Measurements from ENCODE around the gene MOBP. TPM values are rescaled to one million over a fixed set of nuclear protein-coding genes. Genes with fewer than 3 reads are reported as not detected.

The MOBP gene
- total and polyA plus RNA-seq, 2 of the 4 experiments (the other 2 are of a cell fraction), result not detected

DNA sequence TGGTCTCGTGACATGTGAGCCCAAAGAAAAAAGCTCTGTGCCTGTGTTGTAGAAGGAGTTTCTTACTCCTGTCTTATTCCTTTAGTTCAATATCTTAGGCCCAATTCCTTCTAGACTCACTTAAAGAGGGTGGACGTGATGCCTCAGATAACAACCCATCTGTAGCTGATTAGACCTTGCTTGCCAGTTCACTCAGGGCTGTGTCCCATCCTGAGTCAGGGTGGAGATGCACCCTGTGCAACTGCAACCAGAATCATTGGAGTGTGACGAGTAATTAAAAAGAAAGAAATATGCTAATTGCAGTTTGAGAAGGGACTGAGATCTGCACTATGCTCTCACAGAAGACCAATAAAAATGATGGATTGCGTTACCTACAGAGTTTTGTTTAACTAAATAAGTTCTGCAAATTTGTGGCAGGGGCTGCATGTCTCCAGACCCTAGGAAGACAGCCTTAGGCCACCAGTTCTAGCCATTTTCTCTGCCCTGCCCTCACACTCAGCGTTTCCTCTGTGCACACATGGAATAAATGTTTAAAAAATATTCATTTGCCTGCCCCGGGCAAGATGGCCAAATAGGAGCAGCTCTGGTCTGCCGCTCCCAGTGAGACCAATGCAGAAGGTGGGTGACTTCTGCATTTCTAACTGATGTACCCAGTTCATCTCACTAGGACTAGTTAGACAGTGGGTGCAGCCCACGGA lies 83.0 kb downstream of the MOBP start:
- ATAC-seq (ENCODE audit: low read depth) (no peak), DNase-seq (no peak)
- intact Hi-C loops (cut with micrococcal nuclease) (no loop called here), dilution Hi-C loops (cut with HindIII; ENCODE audit: low sequenced_read_pairs, unreplicated experiment) (no loop called here), in situ Hi-C loops (cut with MboI; ENCODE audit: low sequenced_read_pairs) (no loop called here)
- Histone ChIP-seq H3K9me1 (ENCODE audit: insufficient read depth, low read length) (no peaks in the 10 kb centered on the region), H2BK120ac (ENCODE audit: low read depth, low read length) (no peak overlapping the region), H3K4ac (ENCODE audit: low read depth, low read length) (no peak overlapping the region), H2BK20ac (ENCODE audit: low read depth, low read length) (no peak overlapping the region), H4K8ac (ENCODE audit: low read depth in 2 of 2, low read length in 2 of 2) (no peak overlapping the region), H2BK5ac (ENCODE audit: low read depth, low read length, poor library complexity, severe bottlenecking) (no peak overlapping the region), H3K18ac (ENCODE audit: low read depth, low read length) (no peak overlapping the region), H3K9ac (ENCODE audit: low read depth, low read length) (no peak overlapping the region), H3K9me3 (ENCODE audit: control insufficient read depth, insufficient read depth, low read length) (no peaks in the 10 kb centered on the region), H3K79me1 (ENCODE audit: low read depth in 1 of 2, low read length in 2 of 2) (no peaks in the 10 kb centered on the region), H3K36me3 (ENCODE audit: control insufficient read depth, insufficient read depth, low read length) (no peaks in the 10 kb centered on the region), H4K5ac (ENCODE audit: low read depth, low read length) (no peak overlapping the region), H2AFZ (replicated peaks; ENCODE audit: low read length, poor library complexity) (no peak overlapping the region), H3K14ac (replicated peaks; ENCODE audit: low read depth, low read length) (no peak overlapping the region), H3K4me2 (ENCODE audit: low read depth, low read length) (no peak overlapping the region), H3K27me3 (ENCODE audit: control insufficient read depth, insufficient read depth, low read length) (no peaks in the 10 kb centered on the region), H2BK15ac (ENCODE audit: low read depth, low read length) (no peak overlapping the region), H2AK9ac (replicated peaks; ENCODE audit: low read depth, low read length, poor library complexity) (no peak overlapping the region), H3K4me3 (ENCODE audit: insufficient read depth, low read depth, low read length) (no peak overlapping the region), H3K27ac (ENCODE audit: insufficient read depth, low read length) (no peak overlapping the region), H2AK5ac (ENCODE audit: low read depth, low read length) (no peak overlapping the region), H3K23ac (ENCODE audit: low read depth, low read length) (no peak overlapping the region), H3K4me1 (ENCODE audit: control insufficient read depth, insufficient read depth, low read length) (no peaks in the 10 kb centered on the region), H4K91ac (ENCODE audit: insufficient read depth, low read depth, low read length) (no peak overlapping the region), H4K20me1 (ENCODE audit: insufficient read depth, low read length) (no peaks in the 10 kb centered on the region), H3K56ac (ENCODE audit: extremely low read depth, insufficient read depth, low read length) (no peak overlapping the region)
- BruUV-seq (replicated peaks), result no TSS peak
- no peak for TF ChIP-seq RFX5 (IDR thresholded peaks at IDR 0.05; ENCODE audit: low read depth, low read length)
- TF ChIP-seq MXI1 (IDR thresholded peaks at IDR 0.05; ENCODE audit: borderline replicate concordance, low read depth, low read length), result no peak
- WGBS, 2 experiments (ENCODE audit: extremely low coverage in 2 of 2, insufficient read length in 1 of 2), result no CpG with 5 or more reads among the region's 8 CpGs
- ChIA-PET CTCF (no interaction called here), POLR2A (ENCODE audit: unreplicated experiment) (no interaction called here)

Other genes with a start within 250 kb of the MOBP start
- not detected in 2 replicates for gene CX3CR1, start 187.6 kb upstream of the MOBP start, total RNA-seq (2012; rRNA removed)
- 0.03 TPM in 1 of 2 replicates, not detected in the other for gene CX3CR1, start 187.6 kb upstream of the MOBP start, polyA plus RNA-seq (2012; rRNA removed)
- not detected in 2 replicates for gene CCR8, start 138.0 kb upstream of the MOBP start, total RNA-seq (2012; rRNA removed)
- gene CCR8, start 138.0 kb upstream of the MOBP start, polyA plus RNA-seq (2012; rRNA removed), result not detected in 2 replicates
- gene SLC25A38, start 84.3 kb upstream of the MOBP start, total RNA-seq (2012; rRNA removed), result 16.1 and 17.4 TPM in 2 replicates
- gene SLC25A38, start 84.3 kb upstream of the MOBP start, polyA plus RNA-seq (2012; rRNA removed), result 22.5 and 22.6 TPM in 2 replicates
- 1,415 and 1,531 TPM in 2 replicates for gene RPSA, start 61.0 kb upstream of the MOBP start, total RNA-seq (2012; rRNA removed)
- gene RPSA, start 61.0 kb upstream of the MOBP start, polyA plus RNA-seq (2012; rRNA removed), result 2,710 and 2,851 TPM in 2 replicates